Subcutaneous adipose tissue (tissue), 4 donors: ENCODE data around the gene CCR7. TPM values are rescaled to one million over a fixed set of nuclear protein-coding genes. Genes with fewer than 3 reads are reported as not detected.

Experiments used
- CTCF ChIP-seq: fragments of 450-650 bp; IDR thresholded peaks from one replicate; pipeline ENCODE4 v1.5.1; 2016; ENCODE audit warnings: low read depth, mild to moderate bottlenecking, control low read depth, antibody characterized with exemption, moderate library complexity
- total RNA-seq, 4 donors: library from RNA; depleted of rRNA; stranded (reverse); fragments of >200 nt; gene quantifications; one replicate each; pipeline ENCODE4 v1.1.0, GENCODE V29; 2016

CCR7 gene
- total RNA-seq, 4 donors from 2014 or later, result 0.22 to 1.9 (median 0.65) TPM; not detected in 1

GRCh38 chr17:40590742-40591141, 25.5 kb upstream of the CCR7 start:
- no peak for TF ChIP-seq CTCF

- TF ChIP-seq CTCF, result no peak
Observed at GRCh38 chr17:40588552-40588951, 23.3 kb upstream of the CCR7 start.

- no peak for TF ChIP-seq CTCF
Observed at GRCh38 chr17:40582328-40582901, 17.1 kb upstream of the CCR7 start.

GRCh38 chr17:40580140-40580539, 14.9 kb upstream of the CCR7 start:
- no peak for TF ChIP-seq CTCF

- no peak for TF ChIP-seq CTCF
Observed at GRCh38 chr17:40579471-40579870, 14.2 kb upstream of the CCR7 start.

DNA sequence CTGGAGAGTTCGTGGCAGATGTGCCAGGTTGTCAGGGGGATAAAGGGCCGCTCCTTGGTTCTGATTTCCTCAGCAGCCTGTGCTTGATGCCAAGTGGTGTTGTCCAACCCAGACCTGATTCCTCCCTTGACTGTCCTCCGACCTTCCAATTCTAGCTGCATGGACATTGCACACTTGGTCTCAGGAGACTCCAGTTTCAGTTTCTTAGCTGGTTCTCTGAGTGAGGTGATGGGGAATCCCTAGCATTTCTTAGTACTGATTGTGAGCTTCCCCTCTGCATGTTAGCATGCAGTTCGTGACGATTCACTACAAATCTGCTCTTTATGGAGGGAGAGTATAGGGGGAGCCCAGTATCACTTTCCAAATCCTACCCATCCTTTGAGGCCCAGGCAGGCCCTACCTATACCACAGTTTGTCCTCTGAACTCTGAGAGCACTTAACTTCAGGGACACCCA, 12.4 kb upstream of the CCR7 start:
- TF ChIP-seq CTCF, result no peak

GRCh38 chr17:40576113-40576740, 11.0 kb upstream of the CCR7 start:
- no peak for TF ChIP-seq CTCF
